Immature natural killer cell (primary cell): Measurements from ENCODE around the gene LHX2. TPM values are rescaled to one million over a fixed set of nuclear protein-coding genes. Genes with fewer than 3 reads are reported as not detected.
"Not testable (repeated sequence)": the region's sequence is repeated elsewhere in the genome, so short reads cannot be mapped to it uniquely, and the experiment has no call there.

Source experiments
- DNase-seq, 3 donors: peaks; one replicate each; pipeline ENCODE4 v3.0.0; 2022; ENCODE audit warnings: mixed read lengths in 1 of 3
- H3K27ac Mint-ChIP-seq, 6 donors: one replicate each; pipeline ENCODE4 v1.8.0; 2020; ENCODE audit warnings: mixed read lengths in 6 of 6, mild to moderate bottlenecking in 5 of 6, inconsistent platforms in 4 of 6, moderate library complexity in 3 of 6
- H3K27me3 Mint-ChIP-seq, 3 donors: one replicate each; pipeline ENCODE4 v1.8.0; 2020 to 2021; ENCODE audit warnings: low read depth in 3 of 3, mild to moderate bottlenecking in 3 of 3, mixed read lengths in 3 of 3, moderate library complexity in 3 of 3, inconsistent platforms in 1 of 3
- H3K36me3 Mint-ChIP-seq, 3 donors: one replicate each; pipeline ENCODE4 v1.8.0; 2020; ENCODE audit warnings: mixed read lengths in 3 of 3, inconsistent platforms in 2 of 3, mild to moderate bottlenecking in 2 of 3
- H3K4me1 Mint-ChIP-seq, 2 donors: one replicate each; pipeline ENCODE4 v1.8.0; 2020; ENCODE audit warnings: inconsistent platforms in 2 of 2, mild to moderate bottlenecking in 2 of 2, mixed read lengths in 2 of 2, moderate library complexity in 1 of 2
- H3K4me3 Mint-ChIP-seq, 5 donors: one replicate each; pipeline ENCODE4 v1.8.0; 2020; ENCODE audit warnings: mild to moderate bottlenecking in 5 of 5, mixed read lengths in 5 of 5, inconsistent platforms in 3 of 5, moderate library complexity in 3 of 5
- H3K9me3 Mint-ChIP-seq, 6 donors: one replicate each; pipeline ENCODE4 v1.8.0; 2020; ENCODE audit warnings: mild to moderate bottlenecking in 6 of 6, mixed read lengths in 6 of 6, inconsistent platforms in 4 of 6, moderate library complexity in 3 of 6
- polyA plus RNA-seq, 3 donors: library from polyadenylated mRNA; unstranded; fragments of 300-500 nt; fragmentation: Illumina TruSeq; gene quantifications; one replicate each; pipeline ENCODE4 v1.2.3, GENCODE V29; 2021

LHX2 gene, protein sequence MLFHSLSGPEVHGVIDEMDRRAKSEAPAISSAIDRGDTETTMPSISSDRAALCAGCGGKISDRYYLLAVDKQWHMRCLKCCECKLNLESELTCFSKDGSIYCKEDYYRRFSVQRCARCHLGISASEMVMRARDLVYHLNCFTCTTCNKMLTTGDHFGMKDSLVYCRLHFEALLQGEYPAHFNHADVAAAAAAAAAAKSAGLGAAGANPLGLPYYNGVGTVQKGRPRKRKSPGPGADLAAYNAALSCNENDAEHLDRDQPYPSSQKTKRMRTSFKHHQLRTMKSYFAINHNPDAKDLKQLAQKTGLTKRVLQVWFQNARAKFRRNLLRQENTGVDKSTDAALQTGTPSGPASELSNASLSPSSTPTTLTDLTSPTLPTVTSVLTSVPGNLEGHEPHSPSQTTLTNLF
- not detected for polyA plus RNA-seq

DNA sequence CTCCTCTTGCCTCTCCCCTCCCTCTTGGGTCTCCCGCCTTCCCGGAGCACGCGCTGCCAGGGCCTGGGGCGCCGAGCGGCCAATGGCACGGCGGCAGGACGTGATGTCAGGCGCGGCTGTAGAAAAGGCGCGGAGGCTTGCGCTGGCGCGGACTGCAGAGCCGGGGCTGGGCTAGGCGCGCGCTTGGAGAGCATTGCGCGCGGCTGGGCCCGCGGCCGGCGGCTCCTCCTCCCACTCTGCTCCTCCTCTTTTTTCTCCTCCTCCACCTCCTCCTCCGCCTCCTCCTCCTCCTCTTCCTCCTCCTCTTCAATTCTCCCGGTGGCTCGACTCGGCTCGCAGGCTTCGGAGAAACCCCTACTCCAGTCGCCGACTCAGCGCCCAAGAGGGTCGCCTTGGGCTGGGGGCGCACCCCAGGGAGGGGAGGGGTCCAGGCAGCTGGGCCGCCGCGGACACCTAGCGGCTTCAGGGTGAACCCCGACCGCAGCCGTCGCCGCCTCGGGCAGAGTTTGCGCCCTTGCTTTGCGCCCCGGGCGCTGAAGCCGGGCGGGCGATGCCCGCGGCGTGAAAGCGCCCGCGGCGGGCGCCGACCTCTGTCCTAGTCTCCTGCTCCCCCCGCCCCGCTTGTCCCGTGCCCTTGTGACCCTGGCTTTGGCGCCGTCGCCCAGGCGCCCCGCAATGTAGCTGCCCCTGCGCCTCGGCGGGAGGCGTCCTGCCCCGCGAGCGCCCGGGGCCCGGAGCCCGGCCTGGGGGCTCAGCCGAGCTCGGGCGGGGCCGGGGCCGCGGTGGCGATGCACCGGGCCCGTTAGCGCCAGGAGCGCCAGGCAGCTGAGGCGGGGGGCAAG, at the start of gene LHX2:
TSS of gene LHX2 (plus strand) at position 309 of the 842 bp plus-strand sequence. CDS start 581 bp downstream, outside the sequence.
- Mint-ChIP-seq H3K9me3 (peaks cover 0 to 3% (median 0%) of the 10 kb centered on the region in 6 donors), H3K27ac (no peak within 1 kb of the TSS), H3K36me3 (peaks cover 0 to 3% (median 0%) of the 10 kb centered on the region in 3 donors), H3K4me1 (peaks cover 21% of the 10 kb centered on the region in 2 donors), H3K27me3 (peaks cover 28 to 53% (median 46%) of the 10 kb centered on the region in 3 donors), H3K4me3 (peak within 1 kb of the TSS in 3 of 5 donors; percentile 26 to 71 (median 46))
- DNase-seq: no peak

DNA sequence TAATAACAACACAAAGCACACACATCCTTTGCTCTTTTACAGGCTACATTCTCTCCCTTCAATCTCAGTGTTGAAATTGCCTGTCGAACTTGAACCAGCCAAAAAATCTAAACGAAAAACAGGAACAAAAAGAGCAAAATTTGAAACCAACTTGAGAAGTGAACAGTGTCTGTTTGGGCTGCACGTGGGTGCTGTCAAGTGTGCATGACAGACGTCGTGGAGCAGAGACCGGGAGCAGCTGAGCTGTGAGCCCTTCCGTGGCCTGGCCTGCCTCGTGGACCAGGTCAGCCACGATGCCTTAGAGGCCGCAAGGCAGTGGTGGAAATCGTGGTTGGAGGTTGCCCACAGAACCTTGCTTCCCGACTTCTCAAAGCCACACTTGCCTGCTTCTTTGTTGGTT, 46.8 kb upstream of the LHX2 start:
- Mint-ChIP-seq H3K4me3 (no peak overlapping the region), H3K4me1 (no peaks in the 10 kb centered on the region), H3K27ac (no peak overlapping the region), H3K9me3 (peaks cover 0 to 1% (median 0%) of the 10 kb centered on the region in 6 donors), H3K36me3 (no peaks in the 10 kb centered on the region), H3K27me3 (peaks cover 7 to 19% (median 9%) of the 10 kb centered on the region in 3 donors)
- DNase-seq: no peak

DNA sequence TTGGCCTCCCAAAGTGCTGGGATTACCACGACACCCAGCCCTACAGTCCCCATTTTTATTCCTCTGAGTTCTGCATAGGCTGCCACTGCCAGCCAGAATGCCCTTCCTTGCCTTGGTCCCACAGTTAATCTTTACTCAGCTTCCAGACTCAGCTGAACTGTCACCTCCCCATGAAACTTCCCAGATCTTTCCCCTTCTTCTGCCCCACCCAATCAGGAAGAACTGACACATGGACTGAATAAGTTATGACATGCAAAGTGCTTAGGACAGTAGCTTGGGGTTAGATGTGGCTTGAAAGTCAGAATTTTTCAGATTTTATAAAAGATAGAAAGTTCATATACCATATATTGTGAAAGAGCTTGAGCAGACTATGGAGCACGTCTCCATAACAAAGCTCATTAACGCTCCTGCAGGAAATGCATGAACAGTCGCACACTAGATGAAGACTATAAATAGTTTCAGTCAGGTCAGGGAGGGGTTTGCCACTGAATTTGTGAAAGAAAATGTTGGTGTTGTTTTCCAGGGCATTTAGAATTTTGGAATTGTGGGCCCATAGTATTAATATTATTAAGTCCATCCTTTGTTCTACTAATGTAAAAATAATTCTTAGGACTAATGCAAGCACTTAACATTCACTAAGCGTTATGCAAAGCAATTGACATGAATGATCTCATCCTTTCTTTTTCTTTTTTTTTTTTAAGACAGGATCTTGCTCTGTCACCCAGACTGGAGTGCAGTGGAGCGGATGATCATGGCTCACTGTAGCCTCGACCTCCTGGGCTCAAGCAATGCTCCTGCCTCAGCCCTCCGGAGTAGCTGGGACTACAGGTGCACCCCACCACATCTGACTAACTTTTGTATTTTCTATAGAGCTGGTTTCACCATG, 45.5 kb upstream of the LHX2 start:
- Mint-ChIP-seq H3K27ac (no peak overlapping the region), H3K9me3 (peaks cover 0 to 1% (median 0%) of the 10 kb centered on the region in 6 donors), H3K36me3 (no peaks in the 10 kb centered on the region), H3K4me3 (no peak overlapping the region), H3K4me1 (no peaks in the 10 kb centered on the region), H3K27me3 (peaks cover 7 to 19% (median 9%) of the 10 kb centered on the region in 3 donors)
- DNase-seq: no peak

DNA sequence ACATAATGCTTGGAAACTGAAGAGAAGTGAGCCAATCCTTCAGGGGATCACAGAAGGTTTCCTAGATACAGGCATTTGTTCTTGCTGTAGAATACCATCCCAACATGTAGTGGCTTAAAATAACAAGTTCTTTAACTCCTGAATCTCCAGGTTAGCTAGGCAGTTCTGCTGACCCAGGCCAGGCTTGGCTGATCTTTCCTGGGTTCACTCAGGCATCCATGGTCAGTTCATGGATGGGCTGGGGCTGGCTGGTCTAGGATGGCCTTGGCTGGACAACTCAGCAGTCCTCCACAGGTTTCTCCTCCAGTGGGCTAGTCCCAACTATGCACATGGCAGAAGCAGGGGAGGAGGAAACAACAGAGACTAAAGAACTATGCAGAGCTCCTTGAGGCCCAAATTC, 44.2 kb upstream of the LHX2 start:
- H3K27me3 Mint-ChIP-seq: peaks cover 3 to 19% (median 9%) of the 10 kb centered on the region in 3 donors
- H3K4me1 Mint-ChIP-seq: no peaks in the 10 kb centered on the region
- no peak for DNase-seq
- H3K4me3 Mint-ChIP-seq: no peak overlapping the region
- no peak overlapping the region for H3K27ac Mint-ChIP-seq
- H3K9me3 Mint-ChIP-seq: peaks cover 0 to 1% (median 0%) of the 10 kb centered on the region in 6 donors
- H3K36me3 Mint-ChIP-seq: no peaks in the 10 kb centered on the region

DNA sequence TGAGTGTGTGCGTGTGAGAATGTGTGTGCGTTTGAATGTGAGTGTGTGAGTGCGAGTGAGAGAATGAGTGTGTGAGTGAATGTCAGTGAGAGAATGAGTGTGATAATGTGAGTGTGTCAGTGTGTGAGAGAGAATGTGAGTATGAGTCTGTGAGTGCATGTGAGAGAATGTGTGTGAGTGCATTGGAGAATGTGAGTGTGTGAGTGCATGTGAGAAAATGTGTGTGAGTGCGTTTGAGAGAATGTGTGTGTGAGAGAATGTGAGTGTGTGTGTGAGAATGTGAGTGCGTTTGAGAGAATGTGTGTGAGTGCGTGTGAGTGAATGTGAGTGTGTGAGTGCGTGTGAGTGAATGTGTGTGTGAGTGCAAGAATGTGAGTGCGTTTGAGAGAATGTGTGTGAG, 39.0 kb upstream of the LHX2 start:
- no peak overlapping the region for H3K4me3 Mint-ChIP-seq
- no peak for DNase-seq
- no peak overlapping the region for H3K27ac Mint-ChIP-seq
- H3K4me1 Mint-ChIP-seq: no peaks in the 10 kb centered on the region
- H3K9me3 Mint-ChIP-seq: peaks cover 0 to 1% (median 0%) of the 10 kb centered on the region in 6 donors
- H3K27me3 Mint-ChIP-seq: peaks cover 0 to 5% (median 2%) of the 10 kb centered on the region in 3 donors
- H3K36me3 Mint-ChIP-seq: no peaks in the 10 kb centered on the region

DNA sequence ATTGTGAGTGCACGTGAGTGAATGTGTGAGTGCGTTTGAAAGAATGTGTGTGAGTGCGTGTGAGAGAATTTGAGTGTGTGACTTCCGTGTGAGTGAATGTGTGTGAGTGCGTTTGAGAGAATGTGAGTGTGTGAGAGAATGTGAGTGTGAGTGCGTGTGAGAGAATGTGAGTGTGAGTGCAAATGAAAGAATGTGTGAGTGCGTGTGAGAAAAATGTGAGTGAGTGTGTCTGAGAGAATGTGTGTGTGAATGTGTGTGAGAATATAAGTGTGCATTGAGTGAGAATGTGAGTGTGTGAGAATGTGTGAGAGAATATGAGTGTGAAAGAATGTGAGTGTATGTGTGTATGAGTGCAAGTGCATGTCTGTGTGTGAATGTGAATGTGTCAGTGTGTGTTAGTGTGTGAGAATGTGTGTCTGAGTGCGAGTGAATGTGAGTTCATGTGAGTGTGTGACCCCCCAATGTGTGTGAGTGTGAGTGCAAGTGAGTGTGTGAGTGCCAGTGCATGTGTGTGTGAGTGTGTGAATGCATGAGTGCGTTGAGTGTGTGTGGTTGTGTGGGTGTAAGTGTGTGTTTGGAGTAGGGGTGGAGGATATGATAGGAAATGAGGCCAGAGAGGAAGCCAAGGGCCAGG, 37.9 kb upstream of the LHX2 start:
- no peaks in the 10 kb centered on the region for H3K4me1 Mint-ChIP-seq
- DNase-seq: no peak
- H3K9me3 Mint-ChIP-seq: peaks cover 0 to 1% (median 0%) of the 10 kb centered on the region in 6 donors
- peaks cover 0 to 2% (median 2%) of the 10 kb centered on the region in 3 donors for H3K27me3 Mint-ChIP-seq
- no peaks in the 10 kb centered on the region for H3K36me3 Mint-ChIP-seq
- no peak overlapping the region for H3K27ac Mint-ChIP-seq
- no peak overlapping the region for H3K4me3 Mint-ChIP-seq

DNA sequence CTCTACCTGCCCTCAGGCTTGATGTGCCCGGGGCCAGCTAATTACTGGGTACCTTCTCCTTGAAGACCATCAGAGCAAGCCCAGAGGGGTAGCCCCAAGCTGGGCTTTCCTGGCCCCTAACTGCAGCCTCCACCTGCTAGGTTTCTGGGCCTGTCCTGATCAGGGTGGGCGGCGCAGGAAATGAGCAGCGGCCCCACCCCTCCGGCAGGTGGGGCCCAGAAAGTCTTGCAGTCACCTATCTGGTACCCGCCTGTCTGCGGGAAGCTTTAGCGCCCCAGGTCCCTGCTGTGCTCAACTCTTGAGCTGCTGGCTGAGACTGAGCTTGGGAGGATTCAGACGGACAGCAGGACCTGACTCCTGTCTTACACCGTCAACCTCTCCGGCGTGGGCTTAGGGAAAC, 37.1 kb upstream of the LHX2 start:
- H3K27ac Mint-ChIP-seq: no peak overlapping the region
- H3K4me3 Mint-ChIP-seq: no peak overlapping the region
- no peak for DNase-seq
- H3K27me3 Mint-ChIP-seq: peaks cover 0 to 3% (median 0%) of the 10 kb centered on the region in 3 donors
- H3K9me3 Mint-ChIP-seq: no peaks in the 10 kb centered on the region
- no peaks in the 10 kb centered on the region for H3K36me3 Mint-ChIP-seq
- H3K4me1 Mint-ChIP-seq: no peaks in the 10 kb centered on the region

DNA sequence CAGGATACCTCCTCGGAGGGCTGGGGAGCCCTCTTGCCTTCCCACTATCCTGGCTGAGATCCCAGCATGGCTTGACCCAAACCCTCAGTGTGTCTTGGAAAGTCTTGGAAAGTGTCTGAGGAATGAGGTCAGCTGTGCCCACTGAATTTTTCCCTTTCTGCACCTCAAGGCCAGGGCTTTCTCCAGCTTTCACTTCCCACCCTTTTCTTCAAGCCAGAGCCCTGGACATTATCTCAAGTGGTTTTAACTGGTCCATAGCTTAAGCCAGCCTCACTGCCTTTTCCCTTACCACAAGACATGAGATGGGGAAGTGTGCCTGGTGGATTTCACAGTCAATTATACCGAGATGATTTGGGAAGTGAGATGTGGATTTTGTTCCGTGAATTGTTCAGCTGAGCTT, 35.7 kb upstream of the LHX2 start:
- Mint-ChIP-seq H3K36me3 (no peaks in the 10 kb centered on the region), H3K27ac (no peak overlapping the region), H3K4me3 (no peak overlapping the region), H3K4me1 (no peaks in the 10 kb centered on the region), H3K9me3 (no peaks in the 10 kb centered on the region), H3K27me3 (peaks cover 0 to 12% (median 3%) of the 10 kb centered on the region in 3 donors)
- DNase-seq: no peak

DNA sequence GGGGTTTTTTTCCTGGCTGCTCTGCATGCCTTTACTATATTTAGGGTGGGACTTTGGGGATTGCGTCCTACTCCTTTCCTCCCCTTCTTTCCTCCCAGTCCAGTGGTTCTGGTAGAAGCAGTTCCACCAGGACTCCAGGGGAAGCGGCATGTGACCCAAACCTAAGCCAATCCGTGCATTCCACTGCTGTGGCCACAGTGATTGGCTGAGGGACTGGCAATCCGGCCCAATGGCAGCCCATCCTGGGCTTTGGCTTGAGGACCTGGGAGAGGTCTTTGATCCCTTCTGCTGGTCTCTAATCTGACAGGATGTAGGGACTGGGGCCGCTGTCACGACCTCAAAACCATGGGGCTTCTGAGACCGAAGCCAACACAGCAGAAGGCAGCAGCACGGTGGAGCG, 35.0 kb upstream of the LHX2 start:
- H3K36me3 Mint-ChIP-seq, H3K9me3 Mint-ChIP-seq, H3K4me3 Mint-ChIP-seq, H3K27ac Mint-ChIP-seq, H3K4me1 Mint-ChIP-seq, DNase-seq: not testable (repeated sequence)
- H3K27me3 Mint-ChIP-seq: peaks cover 0 to 15% (median 3%) of the 10 kb centered on the region in 3 donors

DNA sequence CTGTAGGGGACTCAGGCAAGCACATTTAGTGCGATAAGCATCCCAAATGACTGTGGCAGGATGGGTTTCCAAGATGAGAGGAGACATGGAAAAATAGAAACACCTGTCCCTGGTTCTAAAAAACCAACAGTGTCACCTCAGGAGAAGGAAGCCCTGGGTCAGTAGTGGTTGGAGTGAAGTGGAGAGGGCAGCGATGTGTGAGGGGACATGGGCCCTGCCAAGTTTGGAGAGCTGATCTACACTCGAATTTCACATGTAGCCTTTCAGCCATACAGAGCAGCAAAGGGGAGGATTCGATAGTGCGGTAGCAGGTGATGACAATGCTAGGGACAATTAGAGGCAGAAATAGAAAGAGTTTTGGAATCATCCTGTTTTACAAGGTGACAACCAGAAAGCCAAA, 32.6 kb upstream of the LHX2 start:
- Mint-ChIP-seq H3K36me3 (no peaks in the 10 kb centered on the region), H3K27me3 (peaks cover 0 to 17% (median 3%) of the 10 kb centered on the region in 3 donors), H3K9me3 (no peaks in the 10 kb centered on the region), H3K27ac (no peak overlapping the region), H3K4me1 (no peaks in the 10 kb centered on the region), H3K4me3 (no peak overlapping the region)
- DNase-seq: no peak

DNA sequence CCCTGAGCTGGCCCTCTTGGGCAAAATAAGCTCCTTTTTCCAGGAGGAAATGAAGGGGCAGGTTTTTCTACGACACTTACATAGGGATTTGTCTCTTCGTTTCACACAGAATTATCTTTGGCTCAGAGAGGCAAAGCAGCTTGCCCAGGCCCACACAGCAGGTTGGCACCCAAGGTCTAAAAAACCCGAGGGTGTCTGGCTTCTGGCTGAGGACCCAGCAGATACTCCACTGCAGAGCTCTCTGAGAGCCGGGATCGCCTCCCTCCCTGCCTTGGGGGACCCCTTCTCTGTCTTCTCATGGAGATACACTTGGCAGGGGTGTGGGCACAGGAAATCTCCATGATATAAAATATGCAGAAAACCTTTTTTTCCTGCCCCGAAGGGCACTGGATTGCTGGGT, 29.0 kb upstream of the LHX2 start:
- Mint-ChIP-seq H3K4me1 (no peaks in the 10 kb centered on the region), H3K4me3 (no peak overlapping the region), H3K27ac (no peak overlapping the region), H3K27me3 (peaks cover under 1 to 21% (median 5%) of the 10 kb centered on the region in 3 donors), H3K9me3 (no peaks in the 10 kb centered on the region), H3K36me3 (no peaks in the 10 kb centered on the region)
- no peak for DNase-seq

DNA sequence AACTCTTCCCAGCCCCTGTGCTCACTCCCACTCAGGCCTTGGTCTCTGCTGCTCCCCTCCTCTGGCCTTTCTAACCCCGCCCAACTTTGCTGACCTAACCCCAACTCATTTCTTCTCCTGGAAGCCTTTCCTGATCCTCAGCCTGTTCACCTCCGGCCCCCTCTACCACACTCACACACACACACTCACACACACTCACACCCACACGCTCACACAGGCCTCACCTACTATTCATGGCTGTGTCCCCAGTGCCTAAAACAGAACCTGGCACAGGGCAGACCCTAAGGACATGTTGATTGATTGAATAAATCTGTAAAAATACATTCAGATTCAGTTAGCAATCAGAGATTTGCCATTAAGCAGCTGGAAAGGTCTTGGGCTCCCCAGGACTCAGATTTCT, 28.5 kb upstream of the LHX2 start:
- no peak for DNase-seq
- no peak overlapping the region for H3K4me3 Mint-ChIP-seq
- no peak overlapping the region for H3K27ac Mint-ChIP-seq
- peaks cover 2 to 21% (median 5%) of the 10 kb centered on the region in 3 donors for H3K27me3 Mint-ChIP-seq
- H3K36me3 Mint-ChIP-seq: no peaks in the 10 kb centered on the region
- no peaks in the 10 kb centered on the region for H3K4me1 Mint-ChIP-seq
- no peaks in the 10 kb centered on the region for H3K9me3 Mint-ChIP-seq

DNA sequence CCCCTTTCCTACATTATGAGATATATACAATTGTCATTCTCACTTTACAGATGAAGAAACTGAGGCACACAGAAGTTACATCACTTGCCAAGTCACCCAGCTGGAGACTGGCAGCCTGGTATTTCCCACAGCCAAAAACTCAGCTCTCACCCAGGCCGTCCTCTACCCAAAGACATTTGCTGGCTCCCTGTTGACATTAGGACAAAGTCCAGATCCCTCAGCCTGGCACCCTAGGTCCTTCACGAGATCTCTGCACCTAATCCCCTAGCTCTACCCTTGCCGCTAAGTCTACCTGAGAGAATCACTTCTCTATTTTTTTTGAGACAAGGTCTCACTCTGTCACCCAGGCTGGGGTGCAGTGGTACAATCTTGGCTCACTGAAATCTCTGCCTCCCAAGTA, 26.8 kb upstream of the LHX2 start:
- Mint-ChIP-seq H3K36me3 (no peaks in the 10 kb centered on the region), H3K9me3 (no peaks in the 10 kb centered on the region), H3K4me1 (no peaks in the 10 kb centered on the region), H3K27ac (no peak overlapping the region), H3K4me3 (no peak overlapping the region), H3K27me3 (peaks cover 3 to 17% (median 5%) of the 10 kb centered on the region in 3 donors)
- no peak for DNase-seq
